HG02884 (cell line): ENCODE measurements around the gene EFHC1.

Experiments used
- ATAC-seq: cut with Tn5 transposase; IDR thresholded peaks from one replicate; pipeline ENCODE4 v1.9.1; 2021; ENCODE audit warnings: mild to moderate bottlenecking, moderate library complexity; ENCODE audit not compliant: unreplicated experiment

Gene EFHC1

GRCh38 chr6:52551483-52552277, 131.5 kb downstream of the EFHC1 start:
- ATAC-seq, result no peak

- ATAC-seq, result peak; percentile 97
Measured at GRCh38 chr6:52552278-52552643, 132.1 kb downstream of the EFHC1 start.

DNA sequence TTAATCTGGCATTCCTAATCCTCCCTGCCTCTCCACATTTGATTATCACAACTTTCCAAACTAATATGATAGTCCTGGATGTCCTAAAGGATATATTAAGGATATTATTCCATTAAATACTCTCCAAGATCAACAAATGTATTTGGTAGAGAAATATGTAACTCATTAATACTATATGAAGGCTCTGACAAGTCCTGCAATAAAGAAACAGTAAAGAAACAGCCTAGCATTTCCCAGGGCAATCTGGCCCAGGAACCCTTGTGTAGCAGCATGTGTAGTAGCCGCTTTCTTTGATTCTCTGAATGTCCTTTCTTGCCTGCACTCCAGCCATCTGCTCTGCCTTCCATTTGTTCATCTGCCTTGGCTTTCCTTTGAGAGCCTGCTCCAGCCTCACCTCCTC, 133.0 kb downstream of the EFHC1 start:
- no peak for ATAC-seq

DNA sequence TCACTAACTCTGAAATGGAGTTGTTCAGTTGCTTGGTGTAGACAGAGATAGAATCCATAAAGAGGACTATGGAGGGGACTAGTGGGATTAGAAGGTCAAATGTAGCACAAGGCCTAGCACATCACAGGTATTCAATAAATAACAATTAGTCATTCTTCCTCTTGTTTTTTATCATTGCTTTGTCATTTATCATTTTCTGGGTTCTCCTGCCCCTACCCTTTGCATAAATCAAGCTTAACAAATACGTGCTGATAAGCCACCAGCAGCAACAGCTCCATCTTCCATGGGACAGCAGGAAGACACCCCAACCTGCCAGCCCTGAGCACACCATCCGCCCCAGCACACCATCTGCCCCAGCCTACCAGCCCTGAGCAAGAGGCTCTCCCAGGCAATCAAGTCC, 133.6 kb downstream of the EFHC1 start:
- ATAC-seq, result no peak

DNA sequence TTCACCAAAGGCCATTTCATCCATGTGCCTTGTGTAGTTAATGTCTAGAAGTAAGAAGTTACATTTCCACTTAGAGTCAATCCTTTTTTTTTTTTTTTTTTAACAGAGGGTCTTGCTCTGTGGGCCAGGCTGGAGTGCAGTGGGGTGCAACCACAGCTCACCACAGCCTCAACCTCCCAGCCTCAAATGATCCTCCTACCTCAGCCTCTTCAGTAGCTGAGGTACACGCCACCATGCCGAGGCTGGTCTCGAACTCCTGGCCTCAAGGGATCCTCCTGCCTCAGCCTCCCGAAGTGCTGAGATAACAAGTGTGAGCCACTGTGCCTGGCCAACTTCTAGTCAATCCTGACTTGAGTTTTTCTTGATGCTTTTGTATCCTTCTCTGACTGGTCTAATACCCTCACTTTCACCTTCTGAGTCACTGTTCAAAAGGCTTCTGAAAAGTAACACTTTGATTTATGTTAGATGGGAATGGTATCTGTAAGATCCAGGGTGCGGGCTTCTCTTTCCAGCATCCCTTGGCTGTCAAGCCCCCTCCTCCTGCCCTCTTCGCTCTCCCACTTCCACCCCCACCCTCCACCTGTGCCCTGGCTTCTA, 134.6 kb downstream of the EFHC1 start:
- ATAC-seq, result no peak

- ATAC-seq, result no peak
Measured at GRCh38 chr6:52555518-52556233, 135.5 kb downstream of the EFHC1 start.

DNA sequence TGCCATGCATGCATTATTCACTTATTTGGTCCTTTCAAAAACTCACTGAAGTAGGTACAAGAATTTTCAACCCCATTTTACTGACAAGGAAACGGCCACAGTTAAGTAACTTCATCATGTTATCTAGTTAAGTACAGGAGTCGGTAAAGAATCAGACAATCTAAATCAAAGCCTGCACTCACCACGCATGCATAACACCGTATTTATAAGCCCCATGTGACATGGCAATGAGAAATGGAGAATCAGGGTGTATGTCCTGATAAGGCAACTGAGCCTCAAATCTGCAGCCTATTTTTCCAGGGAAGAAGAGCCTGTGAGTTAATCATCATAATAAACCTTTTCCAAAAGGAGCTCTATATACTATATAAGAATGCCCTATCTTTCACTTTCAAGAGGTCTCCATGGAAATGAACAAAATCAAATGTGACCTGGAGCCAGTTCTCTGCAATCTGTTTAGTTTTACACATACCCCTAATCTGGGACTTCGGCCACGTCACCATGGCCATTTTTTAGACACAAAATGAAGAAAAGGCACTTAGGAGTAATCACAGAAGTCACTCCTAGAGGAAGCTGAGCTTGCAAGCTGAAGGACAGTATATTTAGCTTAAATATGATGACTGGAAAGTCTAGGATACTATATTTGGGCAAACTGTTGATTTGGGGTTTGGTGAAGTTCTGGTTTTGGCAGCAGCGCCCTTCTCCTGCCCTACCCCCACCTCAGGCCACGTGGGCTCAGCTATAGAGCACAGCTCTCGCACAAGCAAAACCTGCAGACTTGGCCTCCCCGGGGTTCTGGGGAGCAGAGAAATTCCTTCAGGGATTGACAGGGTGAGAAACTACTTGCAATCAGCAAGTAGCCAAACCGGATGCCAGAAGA, 137.5 kb downstream of the EFHC1 start:
- no peak for ATAC-seq

- no peak for ATAC-seq
Measured at GRCh38 chr6:52558266-52559000, 138.3 kb downstream of the EFHC1 start.

DNA sequence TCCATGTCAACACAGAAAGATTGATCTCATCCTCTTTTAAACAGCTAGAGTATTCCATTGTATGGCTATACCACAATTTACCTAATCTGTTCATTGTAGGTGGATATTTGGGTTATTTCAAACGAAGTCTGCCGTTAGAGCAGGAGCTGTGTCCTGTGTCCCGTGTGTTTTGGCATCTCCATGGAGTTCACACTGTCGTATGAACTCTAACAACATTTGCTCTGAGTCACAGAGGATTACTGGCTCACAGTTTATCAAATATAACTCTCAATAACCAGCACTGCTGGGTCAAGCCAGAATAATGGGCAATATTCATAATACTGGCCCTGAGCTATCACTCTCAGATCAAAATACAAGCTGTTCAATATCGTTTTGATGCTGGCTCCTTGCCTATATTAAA, 140.3 kb downstream of the EFHC1 start:
- no peak for ATAC-seq

- ATAC-seq, result no peak
Measured at GRCh38 chr6:52562911-52563310, 142.8 kb downstream of the EFHC1 start.

DNA sequence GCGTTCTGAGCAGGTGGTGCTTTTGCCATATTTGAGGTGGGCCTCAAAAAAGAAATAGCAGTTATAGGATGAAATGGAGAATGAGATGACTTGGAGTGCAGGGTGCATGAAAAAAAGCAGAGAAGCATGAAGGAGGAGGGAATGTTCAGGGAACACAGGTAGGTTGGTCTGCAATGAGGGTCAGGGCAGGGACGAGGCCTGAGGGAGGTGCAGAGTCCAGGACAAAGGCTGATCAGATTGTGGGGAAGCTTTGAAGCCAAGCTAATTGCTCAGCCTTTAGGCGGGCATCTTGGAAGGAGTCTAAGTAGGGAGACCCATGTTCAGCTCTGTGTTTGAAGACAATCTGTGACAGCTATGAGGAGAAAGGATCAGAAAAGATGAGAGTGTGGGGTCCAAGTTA, 144.7 kb downstream of the EFHC1 start:
- ATAC-seq, result no peak

- ATAC-seq, result peak; percentile 43
Measured at GRCh38 chr6:52566201-52566600, 146.1 kb downstream of the EFHC1 start.

- ATAC-seq, result no peak
Measured at GRCh38 chr6:52566853-52567279, 146.7 kb downstream of the EFHC1 start.

DNA sequence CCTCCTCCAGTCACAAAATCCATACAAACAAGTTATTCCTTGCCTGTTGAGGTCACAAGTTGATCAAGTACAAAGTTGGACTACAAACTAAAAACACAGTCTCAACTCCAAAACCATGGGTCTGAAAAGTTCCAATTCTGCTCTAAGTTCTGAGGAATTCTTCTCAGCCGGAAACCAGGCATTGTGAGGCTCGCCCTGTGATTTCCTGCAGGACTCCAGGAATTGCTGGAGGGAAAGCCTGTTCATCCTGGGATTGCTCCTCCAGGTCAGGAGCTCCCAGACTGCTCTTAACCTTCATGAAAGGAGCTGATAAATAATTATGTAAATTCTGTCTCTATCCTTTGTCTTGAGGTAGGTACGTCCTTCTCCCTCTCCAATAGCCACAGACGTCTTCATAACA, 148.2 kb downstream of the EFHC1 start:
- no peak for ATAC-seq

DNA sequence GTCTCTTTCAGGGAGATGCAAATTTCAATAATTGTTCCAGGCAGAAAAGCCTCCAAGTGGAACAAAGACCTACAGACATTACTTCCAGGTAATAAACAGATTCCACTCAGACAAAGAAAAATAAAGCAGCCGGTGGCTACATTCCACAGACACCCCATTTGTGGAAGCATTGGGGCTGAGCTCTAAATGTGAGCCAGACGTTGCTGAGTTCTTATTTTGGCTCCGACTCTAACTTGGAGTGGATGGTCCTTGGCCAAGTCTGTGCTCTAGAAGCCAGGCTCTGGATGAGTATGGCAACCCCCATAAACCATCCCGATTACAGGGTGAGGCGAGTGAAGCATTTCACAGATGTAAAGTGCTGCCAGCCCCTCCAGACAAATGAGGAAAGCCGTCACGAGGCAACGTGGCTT, 150.2 kb downstream of the EFHC1 start:
- ATAC-seq, result no peak

- no peak for ATAC-seq
Measured at GRCh38 chr6:52571099-52571755, 151.1 kb downstream of the EFHC1 start.

DNA sequence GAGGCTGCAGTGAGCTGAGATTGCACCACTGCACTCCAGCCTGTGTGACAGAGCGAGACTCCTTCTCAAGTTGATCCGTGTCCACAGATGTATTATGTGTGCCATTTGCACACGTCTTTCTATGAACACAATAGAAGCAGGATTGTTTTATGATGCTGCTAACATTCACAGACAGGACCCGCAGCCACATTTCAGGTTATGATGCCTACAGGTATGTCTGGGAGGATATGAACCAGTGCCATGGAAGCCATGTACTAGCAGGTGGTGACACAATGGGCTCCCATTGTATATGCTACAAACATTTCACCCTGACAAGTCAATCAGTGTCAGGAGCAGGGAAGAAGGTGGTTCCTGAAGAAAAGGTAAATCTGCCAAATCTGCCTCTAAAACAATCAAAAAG, 152.4 kb downstream of the EFHC1 start:
- ATAC-seq, result no peak

DNA sequence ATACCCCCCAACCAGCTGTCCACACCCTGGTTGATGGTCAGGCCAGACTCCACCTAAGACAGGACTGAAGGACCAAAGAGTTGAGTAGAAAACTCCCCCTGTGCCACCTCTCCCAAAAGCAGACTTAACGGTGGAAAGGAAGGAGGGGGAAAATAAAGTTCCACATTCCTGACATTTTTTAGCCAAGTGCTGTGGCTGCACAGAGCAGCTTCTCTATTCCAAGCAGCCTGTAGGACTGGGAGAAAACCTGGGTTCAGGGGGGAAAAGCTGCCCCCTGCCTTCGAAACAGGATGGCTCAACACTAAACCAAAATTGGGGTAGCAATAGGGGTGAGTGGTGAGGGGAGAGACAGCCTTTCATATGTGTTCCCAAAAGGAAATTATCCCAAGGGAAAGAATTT, 153.2 kb downstream of the EFHC1 start:
- ATAC-seq, result no peak
